Effector CD8-positive, alpha-beta T cell (primary cell): ENCODE results near the gene CLEC12A.
"Not testable (repeated sequence)": the region's sequence is repeated elsewhere in the genome, so short reads cannot be mapped to it uniquely, and the experiment has no call there.

Experiments
- DNase-seq: peaks from one replicate; lab custom pipeline; 2025; lab: John Stamatoyannopoulos, UW

The CLEC12A gene

GRCh38 chr12:9969673-9970072, 1.5 kb upstream of the CLEC12A start:
- no peak for DNase-seq

- no peak for DNase-seq
These were observed 2.7 kb downstream of the CLEC12A start for GRCh38 chr12:9973949-9974348.

- DNase-seq: not testable (repeated sequence)
These were observed 3.5 kb downstream of the CLEC12A start for GRCh38 chr12:9974731-9975130.

- no peak for DNase-seq
These were observed 4.4 kb downstream of the CLEC12A start for GRCh38 chr12:9975614-9976013.

- DNase-seq: not testable (repeated sequence)
These were observed 5.4 kb downstream of the CLEC12A start for GRCh38 chr12:9976626-9977025.

GRCh38 chr12:9977916-9978315, 6.7 kb downstream of the CLEC12A start:
- no peak for DNase-seq

GRCh38 chr12:9980126-9980525, 8.9 kb downstream of the CLEC12A start:
- DNase-seq: no peak

GRCh38 chr12:9991876-9992275, 20.7 kb downstream of the CLEC12A start:
- no peak for DNase-seq

- no peak for DNase-seq
These were observed 21.1 kb downstream of the CLEC12A start for GRCh38 chr12:9992296-9992695.

GRCh38 chr12:9999016-9999415, 27.8 kb downstream of the CLEC12A start, which contains the start of gene CLEC1B:
TSS of gene CLEC1B (minus strand) at chr12:9999121. CDS start at chr12:9999100, 21 bp downstream.
- no peak for DNase-seq

GRCh38 chr12:10001171-10001776, 30.1 kb downstream of the CLEC12A start:
- DNase-seq: no peak

- DNase-seq: no peak
These were observed 41.6 kb downstream of the CLEC12A start for GRCh38 chr12:10012630-10013330.

GRCh38 chr12:10015450-10015849, 44.2 kb downstream of the CLEC12A start:
- no peak for DNase-seq

- DNase-seq: no peak
These were observed 45.7 kb downstream of the CLEC12A start for GRCh38 chr12:10016881-10017280.

GRCh38 chr12:10018386-10018785, 47.2 kb downstream of the CLEC12A start:
- no peak for DNase-seq

- DNase-seq: no peak
These were observed 50.1 kb downstream of the CLEC12A start for GRCh38 chr12:10021342-10021741.

GRCh38 chr12:10025236-10025635, 54.0 kb downstream of the CLEC12A start:
- no peak for DNase-seq

- not testable (repeated sequence) for DNase-seq
These were observed 55.5 kb downstream of the CLEC12A start for GRCh38 chr12:10026666-10027065.

- DNase-seq: no peak
These were observed 56.1 kb downstream of the CLEC12A start for GRCh38 chr12:10027311-10027710.

GRCh38 chr12:10027721-10028120, 56.5 kb downstream of the CLEC12A start:
- DNase-seq: no peak

GRCh38 chr12:10030446-10030845, 59.2 kb downstream of the CLEC12A start, which contains the start of gene CLEC9A:
TSS of gene CLEC9A (plus strand) at chr12:10030682. CDS start at chr12:10052688, 22,006 bp downstream.
- DNase-seq: no peak

GRCh38 chr12:10031321-10031720, 60.1 kb downstream of the CLEC12A start:
- no peak for DNase-seq

GRCh38 chr12:10031771-10032175, 60.6 kb downstream of the CLEC12A start:
- no peak for DNase-seq
